Activated T-helper 9 cell treated with anti-CD3 and anti-CD28 coated beads, Interleukin-2, amount 50 U/mL, for 16 hours (primary cell): Measurements from ENCODE around the gene MTCH1.

Experiments
- DNase-seq: peaks from one replicate; pipeline ENCODE4 v3.0.0-alpha.2; 2020; ENCODE audit warnings: low read depth

The MTCH1 gene

DNA sequence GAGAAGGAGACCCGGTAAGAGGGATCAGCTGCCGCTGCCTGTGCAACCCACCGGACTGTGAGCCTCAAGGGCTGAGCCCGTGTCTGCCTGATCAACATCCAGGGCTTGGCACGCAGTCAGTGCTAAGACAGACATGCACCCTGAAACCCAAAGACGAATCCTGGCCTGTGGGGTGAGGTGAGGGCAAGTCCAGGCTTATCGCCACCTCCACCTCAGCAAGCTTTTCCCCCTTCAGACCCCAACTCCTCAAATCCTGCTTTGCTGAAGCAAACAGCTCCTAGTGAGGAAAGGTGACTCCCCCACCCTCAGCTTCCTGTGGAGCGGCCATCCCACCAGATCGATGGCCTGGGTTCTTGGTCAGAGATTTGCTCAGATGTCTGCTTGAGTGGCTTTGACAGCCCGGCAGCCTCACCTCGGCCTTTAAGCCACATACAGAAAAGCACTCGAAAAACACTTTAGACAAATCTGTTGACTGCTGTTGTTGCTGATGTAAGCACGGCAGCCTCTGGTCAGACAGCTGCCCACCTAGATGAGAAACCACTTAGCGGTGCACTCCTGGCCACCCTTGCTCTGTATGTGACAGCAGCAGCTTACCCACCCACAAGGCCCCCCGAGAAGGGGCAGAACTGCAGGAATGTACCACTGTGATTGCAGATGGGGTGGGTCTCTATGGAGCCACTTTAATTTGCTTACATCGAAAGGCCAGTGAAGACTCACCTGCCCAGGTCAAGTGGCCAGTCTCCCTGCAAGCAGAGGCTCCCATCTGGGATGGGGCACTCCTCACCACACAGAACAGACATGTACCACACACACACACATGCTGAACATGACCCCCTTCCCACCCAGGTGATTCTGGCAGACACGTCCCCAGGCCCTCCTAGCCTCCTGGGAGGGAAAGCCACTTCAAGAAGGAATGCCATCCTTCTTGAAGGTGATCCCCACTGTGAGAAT lies 14.8 kb downstream of the MTCH1 start:
- DNase-seq: no peak

DNA sequence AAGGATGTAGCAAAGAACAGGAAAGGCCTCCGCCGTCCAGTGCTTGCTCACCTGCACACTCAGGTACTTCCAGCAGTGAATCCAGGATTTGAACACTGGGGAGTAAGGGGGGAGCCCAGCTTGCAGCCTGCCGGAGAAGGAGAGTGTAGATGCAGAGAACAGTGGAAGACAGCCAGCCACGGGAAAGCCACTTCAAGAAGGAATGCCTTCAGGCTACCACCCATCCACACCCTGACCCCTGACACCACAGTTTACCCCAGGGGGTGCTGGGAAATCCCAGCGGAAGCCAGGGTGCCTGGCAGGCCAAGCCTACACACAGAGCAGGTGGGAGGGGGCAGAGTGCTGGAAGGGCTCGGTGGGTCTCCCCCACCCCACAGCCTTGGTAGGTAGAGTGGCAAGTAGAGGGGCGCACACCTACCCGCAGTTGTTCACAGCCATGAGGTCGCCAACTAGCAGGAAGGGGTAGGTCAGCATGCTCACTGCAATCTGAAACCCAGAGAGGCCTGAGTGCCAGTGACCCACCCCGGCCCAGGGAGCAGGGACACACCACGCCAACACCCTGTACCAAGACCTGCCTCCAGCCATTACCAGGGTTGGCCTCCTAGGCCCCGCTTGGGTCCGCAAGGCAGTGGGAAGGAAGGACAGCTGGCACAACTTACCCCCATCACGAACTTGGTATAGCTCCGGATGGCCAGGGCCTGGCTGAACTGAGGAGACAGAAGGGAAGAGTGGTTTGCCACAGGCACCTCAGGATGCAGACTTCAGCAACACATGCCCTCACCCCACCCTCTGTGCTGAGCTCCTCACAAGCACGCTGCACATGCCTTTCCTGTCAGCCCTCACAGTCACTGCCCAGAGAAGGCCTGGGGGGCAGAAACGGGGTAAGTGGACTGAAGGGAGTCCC lies 15.8 kb downstream of the MTCH1 start:
- DNase-seq: no peak

DNA sequence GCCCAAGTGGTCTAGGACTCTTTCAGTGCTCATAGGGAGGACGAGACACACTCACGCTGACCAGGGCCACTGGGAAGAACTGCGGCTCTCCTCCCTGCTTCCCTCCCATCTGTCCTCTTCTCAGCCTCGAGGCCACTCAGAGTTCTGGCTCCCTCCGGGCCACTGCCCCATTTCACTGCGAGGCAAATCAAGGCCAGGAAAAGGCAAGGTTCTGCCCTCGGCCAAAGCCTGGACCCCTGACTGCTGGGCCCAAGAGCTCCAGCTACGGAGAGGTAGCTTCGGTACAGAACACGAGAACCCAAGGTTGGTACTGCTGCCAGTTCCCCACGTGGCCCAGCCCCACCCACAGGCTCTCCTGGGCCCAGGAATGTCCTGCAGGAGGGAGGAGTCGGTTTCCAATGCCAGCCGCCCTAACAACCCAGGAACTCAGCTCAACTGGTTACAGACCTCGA lies 16.7 kb downstream of the MTCH1 start:
- DNase-seq: no peak

DNA sequence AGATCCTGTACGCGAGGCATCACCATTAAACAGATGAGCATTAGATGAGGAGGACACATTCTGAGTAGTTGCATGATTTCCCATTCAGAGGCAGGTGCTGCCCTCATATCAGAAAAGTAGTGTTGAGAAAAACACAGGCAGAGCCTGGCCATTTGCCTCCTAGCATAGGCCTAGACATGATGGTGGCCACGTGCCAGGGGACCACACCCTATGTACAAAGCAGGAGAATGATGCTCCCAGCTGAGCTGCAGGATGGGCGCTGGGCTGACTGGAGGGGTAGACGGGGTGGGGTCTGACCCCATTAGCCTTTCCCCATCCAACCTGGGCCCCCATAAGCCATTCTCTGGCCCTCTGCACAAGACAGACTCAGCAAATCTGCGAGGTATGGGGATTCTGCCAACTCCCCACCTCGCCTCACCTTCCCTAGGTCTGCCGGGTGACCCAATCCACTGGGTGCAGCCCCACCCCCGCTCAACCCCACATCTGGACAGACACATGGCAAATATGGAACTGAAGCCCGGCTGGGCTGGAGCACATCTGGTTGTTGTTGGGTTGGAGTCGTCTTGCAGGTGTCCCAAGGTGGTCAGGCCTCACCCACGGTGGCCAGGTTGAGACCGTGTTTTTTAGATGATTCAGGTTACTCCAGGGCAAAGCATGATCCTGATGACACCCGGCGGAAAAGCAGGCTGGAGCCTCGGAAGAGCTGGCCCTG lies 17.6 kb downstream of the MTCH1 start:
- DNase-seq: no peak

DNA sequence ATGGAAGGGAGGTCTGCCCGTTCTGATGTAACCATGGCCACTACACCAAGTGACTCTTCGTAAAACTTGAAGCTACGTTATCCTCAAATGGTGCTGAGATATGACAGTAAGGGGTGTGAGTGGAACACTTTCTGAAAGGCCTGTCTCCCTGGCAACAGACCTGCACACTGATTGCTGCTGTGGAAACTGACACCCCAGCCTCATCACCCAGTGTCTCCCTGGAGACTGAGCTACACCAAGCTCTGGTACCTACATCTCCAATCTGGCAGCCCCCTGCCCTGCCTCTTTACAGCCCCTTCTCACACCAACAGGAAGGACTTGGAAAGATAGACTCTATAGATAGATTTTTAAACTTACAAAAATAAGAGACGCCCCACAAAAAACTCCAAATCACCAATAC lies 18.2 kb downstream of the MTCH1 start:
- no peak for DNase-seq

DNA sequence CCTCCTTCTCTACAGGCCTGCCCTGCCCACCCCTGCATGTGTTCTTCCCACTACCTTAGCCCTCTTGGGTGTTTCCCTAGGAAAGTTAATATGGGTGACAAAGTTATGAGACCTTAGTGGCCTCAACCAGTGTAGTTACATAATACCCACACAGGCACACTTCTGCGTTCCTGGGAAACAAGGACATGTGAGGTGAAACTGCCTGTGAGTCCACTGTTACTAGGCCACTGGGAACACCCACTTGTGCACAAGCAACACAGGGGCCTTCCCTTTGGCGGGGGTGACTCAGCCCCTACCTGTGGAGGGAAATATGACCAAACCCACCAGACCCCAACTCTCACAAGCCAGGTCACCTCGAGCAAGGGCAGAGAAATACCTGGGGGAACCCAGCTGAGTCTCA lies 18.7 kb downstream of the MTCH1 start:
- DNase-seq: no peak

DNA sequence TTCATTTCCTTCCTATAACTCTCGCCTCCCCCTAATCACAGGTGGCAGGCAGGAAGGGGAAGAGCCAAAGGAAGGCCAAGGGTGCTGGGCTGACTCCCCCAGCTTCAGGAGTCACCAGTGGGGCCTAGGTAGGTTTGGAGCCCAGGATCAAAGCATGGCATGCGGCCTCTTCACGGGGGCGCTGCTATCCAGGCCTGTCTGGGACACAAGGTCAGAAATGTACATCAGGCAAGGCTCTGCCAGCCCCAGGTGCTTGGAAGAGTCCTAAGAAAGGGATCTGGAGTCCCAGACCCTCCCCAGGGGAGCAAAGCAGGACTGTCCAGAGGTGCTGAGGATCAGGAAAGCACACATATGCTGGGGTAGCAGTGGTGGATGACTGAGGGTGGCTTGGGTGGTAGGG lies 21.1 kb downstream of the MTCH1 start:
- DNase-seq: no peak

DNA sequence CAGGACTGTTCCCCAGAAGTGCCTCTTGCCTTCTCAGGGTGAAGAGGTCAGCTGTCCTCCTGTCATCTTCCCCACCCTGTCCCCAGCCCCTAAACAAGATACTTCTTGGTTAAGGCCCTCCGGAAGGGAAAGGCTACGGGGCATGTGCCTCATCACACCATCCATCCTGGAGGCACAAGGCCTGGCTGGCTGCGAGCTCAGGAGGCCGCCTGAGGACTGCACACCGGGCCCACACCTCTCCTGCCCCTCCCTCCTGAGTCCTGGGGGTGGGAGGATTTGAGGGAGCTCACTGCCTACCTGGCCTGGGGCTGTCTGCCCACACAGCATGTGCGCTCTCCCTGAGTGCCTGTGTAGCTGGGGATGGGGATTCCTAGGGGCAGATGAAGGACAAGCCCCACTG lies 21.6 kb downstream of the MTCH1 start:
- no peak for DNase-seq

DNA sequence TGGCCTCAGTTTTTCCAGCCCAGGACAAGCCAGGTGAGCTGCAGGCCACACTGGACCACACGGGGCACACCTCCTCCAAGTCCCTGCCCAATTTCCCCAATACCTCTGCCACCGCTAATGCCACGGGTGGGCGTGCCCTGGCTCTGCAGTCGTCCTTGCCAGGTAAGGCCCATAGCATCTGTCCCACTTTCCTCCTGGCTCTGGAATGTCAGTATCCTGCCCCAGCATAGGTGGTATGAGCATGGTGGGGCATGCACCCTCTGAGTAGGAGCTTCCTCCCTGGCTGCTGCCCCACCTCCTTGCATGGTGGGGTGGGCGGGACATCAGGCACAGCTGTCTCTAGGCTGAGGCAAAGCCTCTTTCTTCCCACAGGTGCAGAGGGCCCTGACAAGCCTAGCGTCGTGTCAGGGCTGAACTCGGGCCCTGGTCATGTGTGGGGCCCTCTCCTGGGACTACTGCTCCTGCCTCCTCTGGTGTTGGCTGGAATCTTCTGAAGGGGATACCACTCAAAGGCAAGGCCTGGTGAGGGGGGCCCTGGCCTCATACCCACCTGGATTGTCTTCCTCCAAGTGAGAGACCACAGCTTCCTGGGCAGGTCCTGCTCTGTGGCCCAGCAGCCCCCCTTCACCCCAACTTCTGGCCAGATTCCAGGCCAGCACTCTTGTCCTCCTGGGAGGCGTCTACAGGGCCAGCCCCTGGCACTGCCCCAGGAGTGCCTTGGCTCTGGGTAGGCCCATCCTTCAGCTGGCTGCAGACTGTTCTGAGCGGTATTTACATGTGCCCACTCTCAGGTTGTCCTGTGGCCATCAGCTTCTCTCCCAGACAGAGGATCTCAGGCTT lies 22.3 kb downstream of the MTCH1 start:
- no peak for DNase-seq

DNA sequence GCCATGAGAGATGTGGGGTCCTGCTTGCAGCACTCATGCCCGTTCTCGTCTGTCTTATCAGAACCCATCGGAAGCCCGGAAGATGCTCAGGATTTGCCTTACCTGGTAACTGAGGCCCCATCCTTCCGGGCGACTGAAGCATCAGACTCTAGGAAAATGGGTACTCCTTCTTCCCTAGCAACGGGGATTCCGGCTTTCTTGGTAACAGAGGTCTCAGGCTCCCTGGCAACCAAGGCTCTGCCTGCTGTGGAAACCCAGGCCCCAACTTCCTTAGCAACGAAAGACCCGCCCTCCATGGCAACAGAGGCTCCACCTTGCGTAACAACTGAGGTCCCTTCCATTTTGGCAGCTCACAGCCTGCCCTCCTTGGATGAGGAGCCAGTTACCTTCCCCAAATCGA lies 23.1 kb downstream of the MTCH1 start:
- DNase-seq: peak; percentile 68

DNA sequence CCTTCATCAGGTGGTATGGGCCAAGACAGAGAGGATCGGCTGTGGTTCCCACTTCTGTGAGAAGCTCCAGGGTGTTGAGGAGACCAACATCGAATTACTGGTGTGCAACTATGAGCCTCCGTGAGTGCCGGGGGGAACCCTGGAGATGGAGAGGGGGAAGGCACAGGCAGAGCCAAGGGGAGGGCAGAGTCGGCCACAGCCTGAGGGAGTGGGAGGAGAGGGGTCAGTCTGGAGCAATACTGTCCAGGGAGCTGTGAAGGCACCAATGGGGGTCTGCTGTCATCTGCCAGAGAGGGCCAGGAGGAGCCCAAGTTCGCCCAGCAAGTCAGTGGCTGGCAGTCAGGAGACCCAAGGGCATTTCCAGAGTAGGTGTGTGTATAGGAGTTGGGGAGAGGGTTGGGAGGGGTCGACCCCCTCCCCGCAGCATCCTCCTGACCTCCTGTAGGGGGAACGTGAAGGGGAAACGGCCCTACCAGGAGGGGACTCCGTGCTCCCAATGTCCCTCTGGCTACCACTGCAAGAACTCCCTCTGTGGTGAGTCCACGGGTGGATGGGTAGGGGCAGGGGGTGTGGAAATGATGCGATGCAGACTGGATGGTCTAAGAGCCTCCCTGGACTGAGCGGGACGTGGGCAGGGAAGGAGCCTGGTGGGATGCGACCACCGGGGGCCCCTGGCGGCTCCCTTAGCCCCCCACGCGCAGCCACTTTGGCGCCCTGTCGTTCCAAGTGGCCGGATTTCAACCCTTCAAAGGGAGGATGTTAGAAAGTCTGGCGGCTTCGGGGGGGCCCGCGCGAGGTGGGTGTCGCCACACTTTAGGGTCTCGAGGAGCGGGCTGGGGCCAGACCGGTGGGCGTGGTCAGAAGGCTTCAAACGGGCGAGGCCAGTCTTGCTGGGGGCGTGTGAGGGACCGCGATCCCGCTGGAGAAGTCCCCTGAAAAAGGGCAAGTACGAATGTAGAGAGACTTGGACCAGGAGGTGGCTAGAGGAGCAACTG lies 24.3 kb downstream of the MTCH1 start:
- DNase-seq: no peak

DNA sequence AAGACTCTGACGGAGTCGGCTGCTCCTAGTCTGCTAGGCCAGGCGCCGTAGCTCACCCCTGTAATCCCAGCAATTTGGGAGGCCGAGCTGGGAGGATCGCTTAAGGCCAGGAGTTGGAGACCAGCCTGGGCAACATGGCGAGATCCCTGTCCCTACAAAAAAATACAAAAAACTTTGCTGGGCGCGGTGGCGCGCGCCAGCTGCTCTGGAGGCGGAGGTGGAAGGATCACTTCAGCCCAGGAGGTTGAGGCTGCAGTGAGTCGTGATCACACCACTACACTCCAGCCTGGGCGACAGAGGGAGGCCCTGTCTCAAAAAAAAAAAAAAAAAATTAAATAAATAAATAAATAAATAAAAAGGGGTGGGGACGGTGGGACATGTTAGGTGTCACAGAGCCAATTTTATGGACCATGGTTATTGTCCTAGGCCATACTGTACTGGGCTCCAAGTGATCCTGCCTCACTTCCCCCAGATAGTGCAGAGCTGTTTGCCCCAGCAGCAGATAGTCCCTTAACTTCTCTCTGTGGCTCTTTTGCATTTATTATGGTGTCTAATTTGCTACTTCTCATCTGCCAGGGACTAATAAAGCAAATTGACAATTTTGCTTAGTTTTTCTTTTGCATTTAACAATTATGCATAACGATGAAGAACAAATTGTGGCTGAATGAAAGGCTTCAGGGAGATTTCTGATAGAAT lies 26.3 kb downstream of the MTCH1 start:
- no peak for DNase-seq

DNA sequence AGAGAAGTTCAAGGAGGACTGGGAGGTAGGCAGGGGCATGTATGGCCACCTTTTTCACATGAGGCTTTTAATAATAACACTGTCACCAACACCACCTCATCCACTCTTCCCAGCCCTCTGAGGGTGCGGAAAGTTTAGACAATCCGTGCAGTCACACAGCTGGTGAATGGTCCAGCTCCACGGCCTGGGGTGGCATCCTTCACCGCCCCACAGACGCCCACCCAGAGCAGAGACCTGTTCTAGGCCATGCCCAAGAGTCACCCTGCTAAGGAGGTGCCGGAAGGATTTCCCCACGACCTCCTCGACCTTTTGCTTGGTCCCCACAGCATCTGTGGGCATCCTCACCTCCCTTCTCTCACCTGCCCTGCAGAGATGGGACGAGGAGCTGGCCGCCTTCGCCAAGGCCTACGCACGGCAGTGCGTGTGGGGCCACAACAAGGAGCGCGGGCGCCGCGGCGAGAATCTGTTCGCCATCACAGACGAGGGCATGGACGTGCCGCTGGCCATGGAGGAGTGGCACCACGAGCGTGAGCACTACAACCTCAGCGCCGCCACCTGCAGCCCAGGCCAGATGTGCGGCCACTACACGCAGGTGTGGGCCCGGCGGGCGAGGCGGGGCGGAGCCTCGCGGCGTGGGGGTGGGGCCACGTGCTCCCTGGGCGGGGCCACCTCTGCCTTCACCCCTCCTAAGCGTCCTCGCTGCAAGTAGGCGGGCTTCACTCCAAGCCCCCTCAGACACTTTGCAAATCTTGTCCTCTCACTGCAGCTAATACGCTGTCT lies 27.0 kb downstream of the MTCH1 start:
- no peak for DNase-seq

DNA sequence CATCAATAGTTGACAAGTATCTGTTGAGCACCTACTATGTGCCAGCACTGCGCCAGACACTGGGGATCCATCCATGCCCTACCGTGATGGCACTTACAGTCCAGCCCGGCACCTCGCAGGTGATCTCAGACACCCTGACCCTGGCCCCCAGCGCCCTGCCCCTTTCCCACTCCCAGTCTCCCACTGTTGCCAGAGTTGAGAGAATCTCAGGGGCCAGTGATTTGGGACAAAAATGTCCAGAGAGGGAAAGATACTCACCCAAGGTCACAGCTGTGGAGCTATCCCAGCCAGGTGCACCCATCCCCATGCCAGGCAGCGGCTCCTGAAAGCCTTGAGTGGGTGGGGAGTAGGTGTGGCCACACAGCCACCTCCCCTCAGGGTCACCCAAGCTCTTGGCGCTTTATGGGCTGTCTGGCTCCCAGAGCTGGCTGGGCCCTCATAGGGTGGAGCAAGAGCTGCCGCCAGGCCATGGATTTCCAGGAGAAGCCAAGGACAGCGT lies 28.2 kb downstream of the MTCH1 start:
- DNase-seq: no peak

DNA sequence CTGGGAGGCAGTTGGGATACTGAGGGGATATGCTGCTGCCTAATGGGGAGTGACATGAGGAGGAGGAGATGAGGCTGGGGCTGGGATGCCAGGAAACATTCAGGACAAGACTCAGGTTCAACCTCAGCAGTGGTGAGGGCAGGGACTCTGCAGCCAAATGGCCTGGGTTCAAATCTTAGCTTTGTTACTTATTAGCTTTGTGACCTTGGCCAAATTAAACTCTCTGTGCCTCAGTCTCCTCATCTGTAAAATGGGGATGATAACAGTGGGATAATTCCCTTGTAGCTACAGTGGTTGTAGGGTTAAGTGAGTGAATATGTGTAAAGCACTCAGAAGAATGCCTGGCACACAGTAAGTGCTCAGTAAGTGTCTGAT lies 29.6 kb downstream of the MTCH1 start:
- DNase-seq: no peak

DNA sequence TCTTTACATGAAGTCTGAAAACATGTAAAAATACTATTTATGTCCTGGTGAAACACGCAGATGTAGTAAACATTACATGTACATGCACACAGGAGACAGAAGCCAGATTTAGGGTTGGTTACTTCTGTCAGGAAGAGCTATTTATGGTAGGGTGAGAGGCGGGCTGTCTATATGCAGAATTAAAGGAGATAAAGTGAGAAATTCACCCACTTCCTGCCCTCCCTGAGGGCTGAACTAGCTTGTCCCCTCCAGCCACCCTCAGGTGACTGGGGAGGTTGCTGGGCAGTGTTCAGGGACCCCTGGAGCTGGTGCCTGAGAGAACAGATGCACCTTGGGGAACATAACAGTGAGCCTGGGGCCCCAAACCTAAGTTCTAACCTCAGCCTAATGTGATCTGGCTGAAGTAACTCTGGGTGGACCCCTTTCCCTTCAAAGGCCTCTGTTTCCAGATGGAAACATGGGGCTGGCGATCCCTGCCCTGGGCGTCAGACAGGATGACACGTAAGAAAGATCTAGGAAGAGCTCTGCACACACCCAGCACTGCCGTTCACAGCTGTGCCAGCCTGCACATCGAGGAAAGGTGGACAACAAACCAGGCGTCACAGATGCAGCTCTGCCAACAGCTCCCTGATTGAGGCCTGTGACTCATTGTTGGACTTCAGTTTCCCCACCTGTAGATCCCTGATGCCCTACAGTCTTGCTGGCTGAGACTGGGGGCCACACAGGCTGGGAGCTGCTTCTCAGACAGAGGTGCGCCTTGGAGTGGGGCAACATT lies 30.1 kb downstream of the MTCH1 start:
- DNase-seq: no peak

DNA sequence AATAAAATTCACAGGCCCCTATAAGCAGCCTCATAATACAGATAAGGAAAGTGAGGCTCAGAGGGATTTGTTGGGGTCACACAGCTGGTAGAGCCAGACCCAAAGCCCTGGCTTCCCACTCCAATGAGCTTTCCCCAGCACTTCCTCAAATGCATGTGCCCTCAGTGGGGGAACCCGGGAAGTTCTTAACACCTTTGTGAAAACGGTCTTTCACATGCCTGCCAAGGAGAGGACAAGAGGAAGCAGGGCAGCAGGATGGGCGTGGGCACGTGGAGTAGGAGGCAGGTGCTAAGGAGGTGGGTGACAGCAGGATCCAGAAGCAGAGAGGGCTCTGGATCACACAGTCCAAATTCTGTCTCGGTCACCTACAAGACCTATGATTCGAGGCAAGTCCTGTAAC lies 30.9 kb downstream of the MTCH1 start:
- DNase-seq: no peak
